ENCODE measurements around the gene TMEM191B. TPM values are rescaled to one million over a fixed set of nuclear protein-coding genes. Genes with fewer than 3 reads are reported as not detected.
"Not testable (repeated sequence)": the region's sequence is repeated elsewhere in the genome, so short reads cannot be mapped to it uniquely, and the experiment has no call there.

Gene TMEM191B
- total RNA-seq, 1 experiment from 2014 or later: not detected

- BruUV-seq (replicated peaks); CTCF ChIA-PET; H3K4me3 ChIP-seq (ENCODE audit: low read depth, low read length, poor library complexity, severe bottlenecking); H3K4me1 ChIP-seq (ENCODE audit: insufficient read depth, low read length, poor library complexity, severe bottlenecking); H3K27ac ChIP-seq (ENCODE audit: low read depth, low read length, poor library complexity, severe bottlenecking); intact Hi-C loops (cut with micrococcal nuclease; ENCODE audit: unreplicated experiment); DNase-seq (ENCODE audit: low spot score); H3K36me3 ChIP-seq (ENCODE audit: insufficient read depth, low read length, poor library complexity, severe bottlenecking); POLR2A ChIA-PET (ENCODE audit: low non-redundant PET); H3K27me3 ChIP-seq (replicated peaks; ENCODE audit: insufficient read depth, low read depth, low read length, poor library complexity); H3K9me3 ChIP-seq (ENCODE audit: low read depth, low read length, poor library complexity, severe bottlenecking): not testable (repeated sequence)
Measured at GRCh38 chr22:18544615-18545014, 17.0 kb downstream of the TMEM191B start.

DNA sequence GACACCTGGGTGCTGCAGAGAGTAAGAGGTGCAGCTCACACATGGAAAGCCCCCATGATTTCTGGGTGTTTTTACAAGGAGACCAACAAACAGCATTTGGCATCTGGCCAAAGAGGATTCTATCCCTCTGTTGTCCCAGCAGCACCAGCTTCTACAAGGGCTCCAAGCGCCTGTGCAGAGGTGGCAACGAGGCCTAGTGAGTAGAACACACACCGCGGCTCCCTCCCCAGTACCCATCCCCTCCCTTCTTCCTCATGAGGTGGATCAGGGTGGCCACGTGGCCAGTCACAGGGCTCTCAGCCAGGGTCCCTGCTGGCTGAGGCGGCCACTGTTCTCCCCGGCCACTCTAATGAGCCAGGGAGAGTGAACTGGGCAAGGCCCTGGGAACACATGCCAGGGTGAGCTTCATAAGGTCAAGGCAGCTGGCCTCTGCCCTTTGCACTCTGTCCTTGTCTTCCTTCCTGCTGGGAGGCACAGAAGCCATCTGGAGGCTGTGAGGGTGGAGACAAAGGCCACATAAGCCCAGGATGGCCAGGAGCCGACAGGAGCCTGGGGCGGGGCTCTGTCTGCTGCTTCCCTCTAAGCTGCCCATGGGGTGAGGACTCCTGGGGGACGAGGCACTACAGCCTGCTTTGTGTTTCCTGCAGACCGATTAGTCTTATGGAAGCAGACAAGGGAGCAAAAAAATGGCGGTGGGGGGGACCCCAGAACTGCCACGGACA, 22.0 kb downstream of the TMEM191B start:
- CTCF ChIA-PET; H3K36me3 ChIP-seq (ENCODE audit: insufficient read depth, low read length, poor library complexity, severe bottlenecking); H3K9me3 ChIP-seq (ENCODE audit: low read depth, low read length, poor library complexity, severe bottlenecking); DNase-seq (ENCODE audit: low spot score); H3K4me3 ChIP-seq (ENCODE audit: low read depth, low read length, poor library complexity, severe bottlenecking); H3K27me3 ChIP-seq (replicated peaks; ENCODE audit: insufficient read depth, low read depth, low read length, poor library complexity); H3K27ac ChIP-seq (ENCODE audit: low read depth, low read length, poor library complexity, severe bottlenecking); POLR2A ChIA-PET (ENCODE audit: low non-redundant PET); H3K4me1 ChIP-seq (ENCODE audit: insufficient read depth, low read length, poor library complexity, severe bottlenecking); intact Hi-C loops (cut with micrococcal nuclease; ENCODE audit: unreplicated experiment); BruUV-seq (replicated peaks): not testable (repeated sequence)

GRCh38 chr22:18551046-18551445, 23.4 kb downstream of the TMEM191B start:
- H3K4me3 ChIP-seq (ENCODE audit: low read depth, low read length, poor library complexity, severe bottlenecking); H3K27ac ChIP-seq (ENCODE audit: low read depth, low read length, poor library complexity, severe bottlenecking); H3K4me1 ChIP-seq (ENCODE audit: insufficient read depth, low read length, poor library complexity, severe bottlenecking); H3K36me3 ChIP-seq (ENCODE audit: insufficient read depth, low read length, poor library complexity, severe bottlenecking); intact Hi-C loops (cut with micrococcal nuclease; ENCODE audit: unreplicated experiment); DNase-seq (ENCODE audit: low spot score); H3K27me3 ChIP-seq (replicated peaks; ENCODE audit: insufficient read depth, low read depth, low read length, poor library complexity); BruUV-seq (replicated peaks); POLR2A ChIA-PET (ENCODE audit: low non-redundant PET); H3K9me3 ChIP-seq (ENCODE audit: low read depth, low read length, poor library complexity, severe bottlenecking); CTCF ChIA-PET: not testable (repeated sequence)

- H3K4me1 ChIP-seq (ENCODE audit: insufficient read depth, low read length, poor library complexity, severe bottlenecking); BruUV-seq (replicated peaks); H3K4me3 ChIP-seq (ENCODE audit: low read depth, low read length, poor library complexity, severe bottlenecking); H3K27ac ChIP-seq (ENCODE audit: low read depth, low read length, poor library complexity, severe bottlenecking); POLR2A ChIA-PET (ENCODE audit: low non-redundant PET); H3K27me3 ChIP-seq (replicated peaks; ENCODE audit: insufficient read depth, low read depth, low read length, poor library complexity); CTCF ChIA-PET; intact Hi-C loops (cut with micrococcal nuclease; ENCODE audit: unreplicated experiment); DNase-seq (ENCODE audit: low spot score); H3K9me3 ChIP-seq (ENCODE audit: low read depth, low read length, poor library complexity, severe bottlenecking); H3K36me3 ChIP-seq (ENCODE audit: insufficient read depth, low read length, poor library complexity, severe bottlenecking): not testable (repeated sequence)
Measured at GRCh38 chr22:18552839-18553597, 25.4 kb downstream of the TMEM191B start.

- DNase-seq (ENCODE audit: low spot score); H3K36me3 ChIP-seq (ENCODE audit: insufficient read depth, low read length, poor library complexity, severe bottlenecking); H3K27ac ChIP-seq (ENCODE audit: low read depth, low read length, poor library complexity, severe bottlenecking); H3K4me3 ChIP-seq (ENCODE audit: low read depth, low read length, poor library complexity, severe bottlenecking); H3K4me1 ChIP-seq (ENCODE audit: insufficient read depth, low read length, poor library complexity, severe bottlenecking); intact Hi-C loops (cut with micrococcal nuclease; ENCODE audit: unreplicated experiment); POLR2A ChIA-PET (ENCODE audit: low non-redundant PET); BruUV-seq (replicated peaks); CTCF ChIA-PET; H3K9me3 ChIP-seq (ENCODE audit: low read depth, low read length, poor library complexity, severe bottlenecking); H3K27me3 ChIP-seq (replicated peaks; ENCODE audit: insufficient read depth, low read depth, low read length, poor library complexity): not testable (repeated sequence)
Measured at GRCh38 chr22:18554280-18555256, 27.0 kb downstream of the TMEM191B start.

DNA sequence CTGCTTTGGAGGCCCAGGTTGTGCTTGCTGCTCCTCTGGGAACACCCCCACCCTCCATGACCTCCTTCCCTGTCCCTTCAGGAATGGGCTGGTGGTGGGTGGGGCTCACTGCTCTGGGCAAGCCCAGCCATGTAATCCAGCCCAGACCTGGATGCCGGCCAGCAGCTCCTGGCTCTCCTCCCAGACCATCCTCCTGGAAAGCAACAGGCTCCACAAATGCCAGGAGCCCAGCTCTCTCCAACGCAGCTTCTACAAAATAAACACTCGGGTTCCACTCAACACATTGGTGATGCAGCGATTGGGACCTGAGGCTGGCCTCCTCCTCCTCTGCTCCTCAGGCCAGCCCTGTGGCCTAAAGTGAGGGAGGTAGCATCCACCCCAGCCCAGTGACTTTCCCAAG, 30.9 kb downstream of the TMEM191B start:
- CTCF ChIA-PET; intact Hi-C loops (cut with micrococcal nuclease; ENCODE audit: unreplicated experiment); POLR2A ChIA-PET (ENCODE audit: low non-redundant PET); BruUV-seq (replicated peaks); H3K27me3 ChIP-seq (replicated peaks; ENCODE audit: insufficient read depth, low read depth, low read length, poor library complexity); DNase-seq (ENCODE audit: low spot score); H3K27ac ChIP-seq (ENCODE audit: low read depth, low read length, poor library complexity, severe bottlenecking); H3K4me1 ChIP-seq (ENCODE audit: insufficient read depth, low read length, poor library complexity, severe bottlenecking); H3K9me3 ChIP-seq (ENCODE audit: low read depth, low read length, poor library complexity, severe bottlenecking); H3K36me3 ChIP-seq (ENCODE audit: insufficient read depth, low read length, poor library complexity, severe bottlenecking); H3K4me3 ChIP-seq (ENCODE audit: low read depth, low read length, poor library complexity, severe bottlenecking): not testable (repeated sequence)

DNA sequence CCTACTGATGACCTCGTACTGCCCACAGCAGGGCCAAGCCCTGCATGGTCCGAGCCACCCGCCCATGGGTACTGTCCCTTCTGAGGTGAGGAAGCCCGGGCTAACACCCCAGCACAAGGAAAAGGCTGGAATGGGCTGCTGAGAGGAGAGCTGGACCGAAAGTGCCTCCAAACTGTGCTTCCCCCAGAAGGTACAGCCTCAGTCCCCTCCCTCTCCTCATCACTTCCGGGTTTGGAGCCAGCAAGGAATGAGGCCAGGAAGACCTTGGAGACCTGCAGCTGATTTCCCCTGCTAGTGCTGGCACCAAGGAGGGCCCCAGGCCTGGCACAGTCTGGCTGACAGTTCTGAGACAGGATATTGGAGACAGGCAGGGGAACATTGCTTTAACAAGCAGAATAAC, 31.3 kb downstream of the TMEM191B start:
- CTCF ChIA-PET; intact Hi-C loops (cut with micrococcal nuclease; ENCODE audit: unreplicated experiment); H3K4me3 ChIP-seq (ENCODE audit: low read depth, low read length, poor library complexity, severe bottlenecking); POLR2A ChIA-PET (ENCODE audit: low non-redundant PET); BruUV-seq (replicated peaks); DNase-seq (ENCODE audit: low spot score); H3K27me3 ChIP-seq (replicated peaks; ENCODE audit: insufficient read depth, low read depth, low read length, poor library complexity); H3K4me1 ChIP-seq (ENCODE audit: insufficient read depth, low read length, poor library complexity, severe bottlenecking); H3K9me3 ChIP-seq (ENCODE audit: low read depth, low read length, poor library complexity, severe bottlenecking); H3K27ac ChIP-seq (ENCODE audit: low read depth, low read length, poor library complexity, severe bottlenecking); H3K36me3 ChIP-seq (ENCODE audit: insufficient read depth, low read length, poor library complexity, severe bottlenecking): not testable (repeated sequence)

All from A673 (cell line).